HCT116 (cell line): ENCODE data around the gene CERK.
"Not testable (repeated sequence)": the region's sequence is repeated elsewhere in the genome, so short reads cannot be mapped to it uniquely, and the experiment has no call there.

Experiments
- CBX3 ChIP-seq: IDR thresholded peaks from 2 replicates; pipeline ENCODE4 v1.6.1; 2012; ENCODE audit warnings: low read depth
- CTCF ChIP-seq, 3 experiments: fragments of 200-600 bp in 1 of 3; sonication (generic) in 1 of 3; IDR thresholded peaks in 2 of 3; conservative IDR thresholded peaks in 1 of 3; 2 replicates each; pipeline ENCODE4 v1.5.1; 2012 to 2017; ENCODE audit warnings: low read depth in 2 of 3, low read length in 2 of 3, antibody characterized with exemption in 1 of 3, borderline replicate concordance in 1 of 3, control low read depth in 1 of 3, mild to moderate bottlenecking in 1 of 3, mixed read lengths in 1 of 3, mixed run types in 1 of 3, moderate library complexity in 1 of 3; ENCODE audit not compliant: insufficient read depth in 1 of 3
- EZH2 ChIP-seq: fragments of 200-600 bp; sonication (generic); IDR thresholded peaks from 2 replicates; pipeline ENCODE4 v1.6.1; 2017; ENCODE audit warnings: antibody characterized with exemption, mixed run types
- EZH2phosphoT487 ChIP-seq: fragments of 200-600 bp; IDR thresholded peaks from 2 replicates; pipeline ENCODE4 v1.6.1; 2018; ENCODE audit warnings: antibody characterized with exemption, borderline replicate concordance
- JUND ChIP-seq: IDR thresholded peaks from 2 replicates; pipeline ENCODE4 v1.6.1; 2012
- POLR2A ChIP-seq: IDR thresholded peaks from 2 replicates; pipeline ENCODE4 v1.7.0; 2011; ENCODE audit warnings: borderline replicate concordance; ENCODE audit not compliant: insufficient read depth, insufficient read length; ENCODE audit errors: extremely low read depth
- POLR2AphosphoS5 ChIP-seq: IDR thresholded peaks from 2 replicates; pipeline ENCODE4 v1.6.1; 2011; ENCODE audit warnings: mild to moderate bottlenecking, low read depth, low read length, moderate library complexity
- REST ChIP-seq: IDR thresholded peaks from 2 replicates; pipeline ENCODE4 v1.6.1; 2012; ENCODE audit warnings: low read depth
- SP1 ChIP-seq: IDR thresholded peaks from 2 replicates; pipeline ENCODE4 v1.6.1; 2012; ENCODE audit warnings: low read depth
- YY1 ChIP-seq: IDR thresholded peaks from 2 replicates; pipeline ENCODE4 v1.6.1; 2011; ENCODE audit warnings: low read length, low read depth, moderate library complexity, mild to moderate bottlenecking; ENCODE audit not compliant: insufficient replicate concordance; ENCODE audit errors: extremely low read depth
- TF ChIP-seq, protein P1 (sequence below): IDR thresholded peaks from 2 replicates; pipeline ENCODE4 v1.6.1; 2012

- TF ChIP-seq CTCF (IDR thresholded peaks at IDR 0.05 in 2 of 3, conservative IDR thresholded peaks at IDR 0.05 in 1 of 3; ENCODE audit: borderline replicate concordance in 1 of 3, insufficient read depth in 1 of 3, low read depth in 2 of 3, low read length in 2 of 3); EZH2phosphoT487; POLR2A; POLR2AphosphoS5; YY1; CBX3; REST; SP1; EZH2; JUND: not testable (repeated sequence)
- TF ChIP-seq, protein P1, sequence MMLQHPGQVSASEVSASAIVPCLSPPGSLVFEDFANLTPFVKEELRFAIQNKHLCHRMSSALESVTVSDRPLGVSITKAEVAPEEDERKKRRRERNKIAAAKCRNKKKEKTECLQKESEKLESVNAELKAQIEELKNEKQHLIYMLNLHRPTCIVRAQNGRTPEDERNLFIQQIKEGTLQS = not testable (repeated sequence)
Measured at GRCh38 chr22:46782200-46782599, 44.1 kb upstream of the CERK start.
